ENCODE measurements around the gene RGR. TPM values are rescaled to one million over a fixed set of nuclear protein-coding genes. Genes with fewer than 3 reads are reported as not detected.
"Not testable (repeated sequence)": the region's sequence is repeated elsewhere in the genome, so short reads cannot be mapped to it uniquely, and the experiment has no call there.

RGR gene
- total RNA-seq, 6 experiments from 2014 or later, result not detected

DNA sequence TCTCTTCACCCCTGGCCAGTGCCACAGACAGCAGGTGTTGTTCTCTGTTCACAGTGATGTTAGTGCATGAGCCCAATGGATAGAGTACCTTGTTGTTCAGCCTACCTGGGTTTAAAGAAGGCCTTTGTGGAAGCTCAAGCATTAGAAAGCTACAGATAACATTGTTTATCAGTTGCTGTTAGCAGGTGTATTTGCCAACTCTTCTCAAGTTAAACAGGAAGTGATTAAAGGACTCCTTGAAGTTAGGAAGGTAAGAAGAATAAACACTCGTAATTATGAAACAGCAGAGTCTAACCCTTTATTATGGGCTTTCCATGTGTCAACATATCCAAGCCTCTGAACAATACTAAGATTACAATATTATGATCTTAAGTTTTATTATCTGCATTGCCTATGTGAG is 25.9 kb downstream of the RGR start:
- ATAC-seq (no peak), DNase-seq (no peak)
- intact Hi-C loops (cut with DNase I), result no loop called here
- WGBS (ENCODE audit: insufficient coverage, low coverage, low lambda C conversion rate, missing lambda C conversion rate), result 38% methylated on average over 1 of the region's 1 CpG
- Histone ChIP-seq H3K9me3 (no peaks in the 10 kb centered on the region), H3K27me3 (no peaks in the 10 kb centered on the region), H3K4me1 (no peaks in the 10 kb centered on the region), H3K36me3 (no peaks in the 10 kb centered on the region), H3K4me3 (no peak overlapping the region), H3K27ac (no peak overlapping the region)
- TF ChIP-seq CTCF (IDR thresholded peaks at IDR 0.05) (no peak), POLR2A (IDR thresholded peaks at IDR 0.05) (no peak)

DNA sequence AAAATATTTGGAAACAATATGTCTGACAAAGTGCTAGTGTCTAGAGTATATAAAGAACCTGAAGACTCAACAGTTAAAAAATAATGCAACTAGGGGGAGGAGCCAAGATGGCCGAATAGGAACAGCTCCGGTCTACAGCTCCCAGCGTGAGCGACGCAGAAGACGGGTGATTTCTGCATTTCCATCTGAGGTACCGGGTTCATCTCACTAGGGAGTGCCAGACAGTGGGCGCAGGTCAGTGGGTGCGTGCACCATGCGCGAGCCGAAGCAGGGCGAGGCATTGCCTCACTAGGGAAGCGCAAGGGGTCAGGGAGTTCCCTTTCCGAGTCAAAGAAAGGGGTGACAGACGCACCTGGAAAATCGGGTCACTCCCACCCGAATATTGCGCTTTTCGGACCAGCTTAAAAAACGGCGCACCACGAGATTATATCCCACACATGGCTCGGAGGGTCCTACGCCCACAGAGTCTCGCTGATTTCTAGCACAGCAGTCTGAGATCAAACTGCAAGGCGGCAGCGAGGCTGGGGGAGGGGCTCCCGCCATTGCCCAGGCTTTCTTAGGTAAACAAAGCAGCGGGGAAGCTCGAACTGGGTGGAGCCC is 35.1 kb downstream of the RGR start:
- intact Hi-C loops (cut with DNase I); ATAC-seq: not testable (repeated sequence)

GRCh38 chr10:84286695-84287094 is 41.8 kb downstream of the RGR start:
- H3K27me3 ChIP-seq, result no peaks in the 10 kb centered on the region
- intact Hi-C loops (cut with DNase I), result no loop called here
- H3K4me1 ChIP-seq, result no peaks in the 10 kb centered on the region
- no peak for DNase-seq
- H3K9me3 ChIP-seq, result no peaks in the 10 kb centered on the region
- no peak overlapping the region for H3K27ac ChIP-seq
- no peak for TF ChIP-seq POLR2A (IDR thresholded peaks at IDR 0.05)
- no peak for TF ChIP-seq CTCF (IDR thresholded peaks at IDR 0.05)
- no peak for ATAC-seq
- H3K4me3 ChIP-seq, result no peak overlapping the region
- H3K36me3 ChIP-seq, result no peaks in the 10 kb centered on the region

More for the DNA sequence above, 35.1 kb downstream of the RGR start:
- 22% methylated on average over 7 of the region's 31 CpGs for WGBS (ENCODE audit: insufficient coverage, low coverage, low lambda C conversion rate, missing lambda C conversion rate)
- not testable (repeated sequence) for H3K4me1 ChIP-seq, H3K9me3 ChIP-seq, H3K4me3 ChIP-seq, DNase-seq, H3K27ac ChIP-seq, H3K36me3 ChIP-seq, H3K27me3 ChIP-seq

- intact Hi-C loops (cut with DNase I), result no loop called here
- no peak overlapping the region for H3K27ac ChIP-seq
- 78% methylated on average over 1 of the region's 1 CpG for WGBS (ENCODE audit: insufficient coverage, low coverage, low lambda C conversion rate, missing lambda C conversion rate)
- H3K36me3 ChIP-seq, result no peaks in the 10 kb centered on the region
- H3K4me3 ChIP-seq, result no peak overlapping the region
- no peaks in the 10 kb centered on the region for H3K4me1 ChIP-seq
- DNase-seq, result no peak
- no peaks in the 10 kb centered on the region for H3K27me3 ChIP-seq
- H3K9me3 ChIP-seq, result no peaks in the 10 kb centered on the region
- no peak for TF ChIP-seq POLR2A (IDR thresholded peaks at IDR 0.05)
- TF ChIP-seq CTCF (IDR thresholded peaks at IDR 0.05), result no peak
- no peak for ATAC-seq
Measured at GRCh38 chr10:84288151-84288550, 43.3 kb downstream of the RGR start.

DNA sequence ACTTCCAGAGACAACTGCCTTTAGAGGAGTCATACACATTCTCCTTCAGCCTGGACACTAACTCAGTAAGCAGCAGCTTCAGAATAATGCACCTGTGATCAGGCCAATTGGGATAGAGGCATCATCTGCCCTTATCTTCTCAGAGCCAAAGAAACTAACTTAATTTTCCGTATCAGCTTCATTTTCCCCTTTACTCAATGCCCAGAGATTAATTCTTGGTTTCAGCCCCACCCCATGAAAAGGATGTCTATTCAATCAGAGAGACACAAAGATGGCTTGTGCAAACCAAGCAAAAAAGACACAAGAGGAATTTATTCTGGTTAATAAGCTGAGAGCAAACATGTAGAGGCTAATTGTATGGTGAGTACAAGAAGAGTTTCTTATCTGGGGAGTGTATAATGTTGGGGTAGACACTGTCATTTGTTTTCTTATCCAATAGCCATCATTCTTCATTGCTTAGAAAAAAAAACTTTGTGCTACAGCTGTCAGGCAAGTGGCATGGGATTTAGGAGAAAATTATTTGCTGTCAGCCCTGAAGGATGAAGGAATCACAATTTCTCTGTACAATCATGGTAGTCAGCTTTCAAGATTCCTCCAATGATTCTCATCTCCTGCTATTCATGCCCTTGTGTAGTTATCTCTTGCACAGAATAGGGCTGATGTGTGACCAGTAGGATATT is 44.8 kb downstream of the RGR start:
- DNase-seq (no peak), ATAC-seq (no peak)
- Histone ChIP-seq H3K4me3 (no peak overlapping the region), H3K4me1 (no peaks in the 10 kb centered on the region), H3K36me3 (no peaks in the 10 kb centered on the region), H3K27me3 (no peaks in the 10 kb centered on the region), H3K27ac (no peak overlapping the region), H3K9me3 (no peaks in the 10 kb centered on the region)
- intact Hi-C loops (cut with DNase I), result no loop called here
- 62% methylated on average over 1 of the region's 1 CpG for WGBS (ENCODE audit: insufficient coverage, low coverage, low lambda C conversion rate, missing lambda C conversion rate)
- no peak for TF ChIP-seq CTCF (IDR thresholded peaks at IDR 0.05)
- no peak for TF ChIP-seq POLR2A (IDR thresholded peaks at IDR 0.05)
